ENCODE data around the gene PRSS33. TPM values are rescaled to one million over a fixed set of nuclear protein-coding genes. Genes with fewer than 3 reads are reported as not detected.

The PRSS33 gene
- total RNA-seq, 1 experiment from 2014 or later = not detected

- no peaks in the 10 kb centered on the region for H3K9me3 ChIP-seq (ENCODE audit: low read depth, low read length, poor library complexity, severe bottlenecking)
- no peaks in the 10 kb centered on the region for H3K27me3 ChIP-seq (replicated peaks; ENCODE audit: insufficient read depth, low read depth, low read length, poor library complexity)
- POLR2A ChIA-PET (ENCODE audit: low non-redundant PET) = no interaction called here
- CTCF ChIA-PET = no interaction called here
- no peaks in the 10 kb centered on the region for H3K4me1 ChIP-seq (ENCODE audit: insufficient read depth, low read length, poor library complexity, severe bottlenecking)
- H3K27ac ChIP-seq (ENCODE audit: low read depth, low read length, poor library complexity, severe bottlenecking) = no peak overlapping the region
- peaks cover 100% of the 10 kb centered on the region for H3K36me3 ChIP-seq (ENCODE audit: insufficient read depth, low read length, poor library complexity, severe bottlenecking)
- no peak for DNase-seq (ENCODE audit: low spot score)
- intact Hi-C loops (cut with micrococcal nuclease; ENCODE audit: unreplicated experiment) = no loop called here
- TF ChIP-seq EZH2 (IDR thresholded peaks at IDR 0.05; ENCODE audit: borderline replicate concordance, low read depth, low read length, poor library complexity, severe bottlenecking) (no peak), CTCF (conservative IDR thresholded peaks at IDR 0.05; ENCODE audit: low read depth, low read length) (no peak)
- no peak overlapping the region for H3K4me3 ChIP-seq (ENCODE audit: low read depth, low read length, poor library complexity, severe bottlenecking)
- no TSS peak for BruUV-seq (replicated peaks)
Observed at GRCh38 chr16:2761886-2762583, 25.3 kb downstream of the PRSS33 start.

GRCh38 chr16:2761472-2761871, 25.9 kb downstream of the PRSS33 start:
- no TSS peak for BruUV-seq (replicated peaks)
- no peaks in the 10 kb centered on the region for H3K9me3 ChIP-seq (ENCODE audit: low read depth, low read length, poor library complexity, severe bottlenecking)
- H3K4me3 ChIP-seq (ENCODE audit: low read depth, low read length, poor library complexity, severe bottlenecking) = no peak overlapping the region
- no peak overlapping the region for H3K27ac ChIP-seq (ENCODE audit: low read depth, low read length, poor library complexity, severe bottlenecking)
- no peaks in the 10 kb centered on the region for H3K27me3 ChIP-seq (replicated peaks; ENCODE audit: insufficient read depth, low read depth, low read length, poor library complexity)
- H3K4me1 ChIP-seq (ENCODE audit: insufficient read depth, low read length, poor library complexity, severe bottlenecking) = no peaks in the 10 kb centered on the region
- POLR2A ChIA-PET (ENCODE audit: low non-redundant PET) = no interaction called here
- peaks cover 100% of the 10 kb centered on the region for H3K36me3 ChIP-seq (ENCODE audit: insufficient read depth, low read length, poor library complexity, severe bottlenecking)
- TF ChIP-seq CTCF (conservative IDR thresholded peaks at IDR 0.05; ENCODE audit: low read depth, low read length) (no peak), EZH2 (IDR thresholded peaks at IDR 0.05; ENCODE audit: borderline replicate concordance, low read depth, low read length, poor library complexity, severe bottlenecking) (no peak)
- no peak for DNase-seq (ENCODE audit: low spot score)
- intact Hi-C loops (cut with micrococcal nuclease; ENCODE audit: unreplicated experiment) = no loop called here
- CTCF ChIA-PET = no interaction called here

- H3K4me3 ChIP-seq (ENCODE audit: low read depth, low read length, poor library complexity, severe bottlenecking) = no peak overlapping the region
- peaks cover 16% of the 10 kb centered on the region for H3K4me1 ChIP-seq (ENCODE audit: insufficient read depth, low read length, poor library complexity, severe bottlenecking)
- intact Hi-C loops (cut with micrococcal nuclease; ENCODE audit: unreplicated experiment) = no loop called here
- no peak overlapping the region for H3K27ac ChIP-seq (ENCODE audit: low read depth, low read length, poor library complexity, severe bottlenecking)
- no TSS peak for BruUV-seq (replicated peaks)
- H3K36me3 ChIP-seq (ENCODE audit: insufficient read depth, low read length, poor library complexity, severe bottlenecking) = peaks cover 82% of the 10 kb centered on the region
- ChIA-PET POLR2A (ENCODE audit: low non-redundant PET) (interaction anchor here (0.7 kb wide), 1 partner anchor 55 kb away, joined by 3 read pairs; no protein-coding TSS in a partner anchor), CTCF (no interaction called here)
- no peak for DNase-seq (ENCODE audit: low spot score)
- no peaks in the 10 kb centered on the region for H3K9me3 ChIP-seq (ENCODE audit: low read depth, low read length, poor library complexity, severe bottlenecking)
- TF ChIP-seq CTCF (conservative IDR thresholded peaks at IDR 0.05; ENCODE audit: low read depth, low read length) (no peak), EZH2 (IDR thresholded peaks at IDR 0.05; ENCODE audit: borderline replicate concordance, low read depth, low read length, poor library complexity, severe bottlenecking) (no peak)
- no peaks in the 10 kb centered on the region for H3K27me3 ChIP-seq (replicated peaks; ENCODE audit: insufficient read depth, low read depth, low read length, poor library complexity)
Observed at GRCh38 chr16:2757344-2757743, 30.0 kb downstream of the PRSS33 start.
